ENCODE results near the gene HSF4.

The HSF4 gene

DNA sequence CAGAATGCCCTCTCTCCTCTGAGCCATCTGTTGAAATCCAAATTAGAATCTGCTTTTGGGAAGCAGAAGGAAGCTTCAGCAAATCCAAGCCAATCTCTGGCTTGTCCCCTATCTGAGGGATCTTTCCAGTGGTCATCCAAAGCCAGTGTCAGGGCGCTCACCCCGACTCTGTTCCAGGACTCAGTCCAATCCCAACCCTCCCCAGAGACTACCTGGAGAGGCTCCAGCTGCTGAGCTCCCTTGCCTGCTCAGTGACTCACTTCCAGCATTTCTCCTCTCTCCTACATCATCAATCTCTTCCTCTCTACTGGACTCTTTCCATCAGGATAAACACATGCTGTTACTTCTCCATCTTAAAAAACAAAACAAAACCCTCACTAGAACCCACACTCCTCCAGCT is 16.8 kb downstream of the HSF4 start:
- peak overlapping the region; percentile 74 for H3K4me3 ChIP-seq (ENCODE audit: low read depth, low read length)
- DNase-seq (ENCODE audit: low read depth), result peak; percentile 81

- DNase-seq (ENCODE audit: low read depth), result no peak
- H3K4me3 ChIP-seq (ENCODE audit: low read depth, low read length), result peak overlapping the region; percentile 74
Observed at GRCh38 chr16:67182288-67182687, 17.7 kb downstream of the HSF4 start.

GRCh38 chr16:67183284-67183626 is 18.7 kb downstream of the HSF4 start:
- DNase-seq (ENCODE audit: low read depth), result no peak
- H3K4me3 ChIP-seq (ENCODE audit: low read depth, low read length), result peak overlapping the region; percentile 74

- DNase-seq (ENCODE audit: low read depth), result peak; percentile 95
- peak within 1 kb of the TSS; percentile 74 for H3K4me3 ChIP-seq (ENCODE audit: low read depth, low read length)
Observed at GRCh38 chr16:67183627-67184452, 19.3 kb downstream of the HSF4 start, which contains the start of gene MATCAP1. Gene MATCAP1 (minus strand): TSS chr16:67183963. CDS start chr16:67180610, 3,353 bp downstream.

GRCh38 chr16:67184453-67184994 is 20.0 kb downstream of the HSF4 start:
- DNase-seq (ENCODE audit: low read depth), result no peak
- H3K4me3 ChIP-seq (ENCODE audit: low read depth, low read length), result peak overlapping the region; percentile 74

GRCh38 chr16:67184995-67185650 is 20.6 kb downstream of the HSF4 start:
- DNase-seq (ENCODE audit: low read depth), result peak; percentile 71
- H3K4me3 ChIP-seq (ENCODE audit: low read depth, low read length), result peak overlapping the region; percentile 74

DNA sequence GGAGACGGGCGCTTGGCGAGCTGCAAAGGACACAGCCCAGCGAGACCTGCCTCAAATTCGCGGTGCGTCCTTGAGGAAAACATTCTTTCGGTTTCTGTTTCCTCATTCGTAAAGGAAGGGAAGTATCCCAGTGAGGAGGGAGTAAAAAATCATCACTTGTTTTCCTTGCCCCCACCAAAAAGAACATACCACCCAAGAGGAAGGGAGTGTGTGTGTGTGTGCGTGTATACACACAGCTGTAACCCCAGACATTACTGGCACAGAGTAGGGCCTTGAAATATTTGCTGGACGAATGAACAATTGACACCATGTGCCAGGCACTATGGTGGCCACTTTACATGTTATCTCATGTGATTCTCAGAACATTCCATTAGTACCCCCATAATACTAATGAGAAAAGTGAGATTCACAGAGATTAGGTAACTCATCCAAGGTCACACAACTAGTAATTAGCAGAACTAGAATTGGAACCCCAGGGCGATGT is 21.1 kb downstream of the HSF4 start:
- DNase-seq (ENCODE audit: low read depth), result no peak
- peak overlapping the region; percentile 17 for H3K4me3 ChIP-seq (ENCODE audit: low read depth, low read length)

DNA sequence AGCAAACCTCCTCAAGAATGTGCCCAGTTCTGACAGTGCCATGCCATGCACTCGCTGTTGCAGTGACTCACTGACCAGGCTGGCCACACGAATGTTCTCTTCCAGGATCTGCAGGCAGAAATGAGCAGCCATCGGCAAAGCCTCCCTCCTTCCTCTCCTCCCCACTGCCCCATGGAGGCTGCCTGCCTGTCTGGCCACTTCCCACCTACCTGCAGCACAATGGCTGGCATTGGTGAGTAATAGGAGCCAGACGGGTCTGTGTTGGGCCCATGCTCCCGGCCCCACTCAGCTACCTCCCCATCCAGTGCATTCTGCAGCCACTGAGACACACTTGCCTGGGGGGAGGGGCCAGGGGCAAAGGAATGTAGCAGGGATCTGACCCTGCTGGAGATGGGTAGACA is 22.0 kb downstream of the HSF4 start:
- no peak overlapping the region for H3K4me3 ChIP-seq (ENCODE audit: low read depth, low read length)
- no peak for DNase-seq (ENCODE audit: low read depth)

GRCh38 chr16:67187175-67187890 is 22.8 kb downstream of the HSF4 start:
- DNase-seq (ENCODE audit: low read depth), result no peak
- H3K4me3 ChIP-seq (ENCODE audit: low read depth, low read length), result no peak overlapping the region

DNA sequence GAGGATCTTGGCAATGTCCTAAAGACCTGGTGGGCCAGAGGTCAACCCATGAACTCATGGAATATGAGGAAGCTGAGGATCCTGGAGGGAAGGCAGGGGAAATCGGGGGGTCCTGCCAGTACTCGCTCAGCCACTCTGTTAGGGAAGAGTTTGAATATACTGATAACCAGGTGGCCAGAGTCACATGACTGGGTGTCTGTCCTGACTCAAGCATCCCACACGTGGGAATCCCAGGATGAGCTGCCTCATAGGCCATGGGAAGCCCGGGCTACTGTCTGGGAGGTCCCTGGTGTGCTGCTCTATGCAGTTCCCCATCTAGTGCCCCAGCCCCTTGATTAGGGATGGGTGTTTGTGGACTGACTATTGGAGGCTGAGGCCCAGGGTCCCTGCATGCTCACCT is 23.8 kb downstream of the HSF4 start:
- H3K4me3 ChIP-seq (ENCODE audit: low read depth, low read length), result no peak overlapping the region
- no peak for DNase-seq (ENCODE audit: low read depth)

DNA sequence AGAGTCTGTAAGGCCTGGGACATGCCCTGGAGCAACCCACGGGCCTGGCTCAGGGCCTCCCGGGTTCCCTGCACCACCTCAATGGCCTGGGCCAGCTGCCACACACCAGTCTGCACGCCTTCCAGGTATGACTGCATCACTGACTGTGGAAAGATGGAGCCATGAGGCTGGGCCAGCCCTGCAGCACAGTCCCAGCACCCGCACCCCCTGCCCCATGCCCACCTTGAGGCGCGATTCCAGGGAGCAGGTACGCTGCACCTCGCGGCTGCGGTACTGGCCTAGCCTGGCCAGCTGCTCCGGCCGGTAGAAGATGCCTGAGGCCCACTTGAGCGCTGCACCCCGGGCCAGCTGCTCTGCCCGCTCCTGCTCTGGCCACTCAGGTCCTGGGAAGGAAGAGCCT is 24.3 kb downstream of the HSF4 start:
- H3K4me3 ChIP-seq (ENCODE audit: low read depth, low read length), result no peak overlapping the region
- DNase-seq (ENCODE audit: low read depth), result no peak

DNA sequence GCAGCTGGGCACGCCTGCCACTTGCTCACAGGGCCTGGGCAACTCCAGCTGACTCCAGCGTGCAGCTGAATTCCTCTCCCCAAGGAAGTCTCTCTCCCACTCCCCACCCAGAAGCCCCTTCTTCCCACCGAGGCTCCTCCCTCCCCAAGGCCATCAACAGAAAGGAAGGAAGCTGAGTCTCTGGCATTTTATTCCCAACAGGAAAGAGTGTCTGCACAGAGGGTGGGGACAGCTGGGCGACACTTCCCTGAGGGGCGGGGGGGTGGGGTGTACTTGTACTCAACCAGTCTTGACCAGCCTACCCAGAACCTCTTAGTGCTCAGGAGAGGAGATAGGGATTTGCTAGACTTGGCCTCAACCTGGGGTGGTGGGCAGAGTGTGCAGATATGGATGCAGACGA is 25.5 kb downstream of the HSF4 start, which contains the start of gene EXOC3L1:
Gene EXOC3L1, minus strand, starts transcription at position 96 of the 400 bp plus-strand sequence. CDS start 460 bp downstream, outside the sequence.
- H3K4me3 ChIP-seq (ENCODE audit: low read depth, low read length), result no peak within 1 kb of the TSS
- no peak for DNase-seq (ENCODE audit: low read depth)

DNA sequence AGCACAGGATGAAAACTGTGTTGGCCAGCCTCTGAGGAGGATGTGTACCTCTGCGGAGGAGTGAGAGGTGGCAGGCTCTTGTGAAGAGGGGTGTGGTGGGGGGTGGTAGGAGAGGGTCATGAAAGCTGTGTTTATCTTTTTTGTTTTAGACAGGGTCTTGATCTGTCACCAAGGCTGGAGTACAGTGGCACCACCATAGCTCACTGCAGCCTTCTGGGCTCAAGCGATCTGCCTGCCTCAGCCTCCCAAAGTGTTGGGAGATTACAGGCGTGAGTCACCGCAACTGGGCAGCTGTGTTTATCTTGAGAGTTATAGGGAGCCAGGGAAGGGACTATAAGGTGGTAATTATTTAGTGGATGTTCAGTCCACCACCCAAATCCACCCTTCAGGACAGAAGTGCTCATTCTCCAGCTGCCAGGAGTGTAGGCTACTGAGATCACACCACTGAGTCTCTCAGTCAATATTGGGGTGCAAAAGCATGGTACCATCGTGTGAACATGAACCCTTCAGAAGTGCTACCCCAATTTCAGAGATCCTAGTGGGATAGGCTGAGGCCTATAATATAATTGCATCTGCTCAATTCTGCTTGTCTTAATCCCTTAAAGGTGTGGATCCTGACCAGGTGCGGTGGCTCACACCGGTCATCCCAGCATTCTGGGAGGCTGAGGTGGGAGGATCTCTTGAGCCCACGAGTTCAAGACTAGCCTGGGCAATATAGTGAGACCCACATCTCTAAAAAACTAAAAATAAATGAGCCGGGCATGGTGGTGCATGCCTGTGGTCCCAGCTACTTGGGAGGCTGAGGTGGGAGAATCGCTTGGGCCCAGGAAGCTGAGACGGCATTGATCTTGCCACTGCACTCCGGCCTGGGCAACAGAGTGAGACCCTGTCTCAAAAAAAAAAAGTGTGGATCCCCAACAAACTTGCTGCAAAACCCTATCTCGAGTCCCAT is 26.2 kb downstream of the HSF4 start:
- H3K4me3 ChIP-seq (ENCODE audit: low read depth, low read length), result no peak overlapping the region
- DNase-seq (ENCODE audit: low read depth), result no peak

GRCh38 chr16:67191411-67191994 is 27.0 kb downstream of the HSF4 start:
- DNase-seq (ENCODE audit: low read depth), result no peak
- H3K4me3 ChIP-seq (ENCODE audit: low read depth, low read length), result peak overlapping the region; percentile 99

DNA sequence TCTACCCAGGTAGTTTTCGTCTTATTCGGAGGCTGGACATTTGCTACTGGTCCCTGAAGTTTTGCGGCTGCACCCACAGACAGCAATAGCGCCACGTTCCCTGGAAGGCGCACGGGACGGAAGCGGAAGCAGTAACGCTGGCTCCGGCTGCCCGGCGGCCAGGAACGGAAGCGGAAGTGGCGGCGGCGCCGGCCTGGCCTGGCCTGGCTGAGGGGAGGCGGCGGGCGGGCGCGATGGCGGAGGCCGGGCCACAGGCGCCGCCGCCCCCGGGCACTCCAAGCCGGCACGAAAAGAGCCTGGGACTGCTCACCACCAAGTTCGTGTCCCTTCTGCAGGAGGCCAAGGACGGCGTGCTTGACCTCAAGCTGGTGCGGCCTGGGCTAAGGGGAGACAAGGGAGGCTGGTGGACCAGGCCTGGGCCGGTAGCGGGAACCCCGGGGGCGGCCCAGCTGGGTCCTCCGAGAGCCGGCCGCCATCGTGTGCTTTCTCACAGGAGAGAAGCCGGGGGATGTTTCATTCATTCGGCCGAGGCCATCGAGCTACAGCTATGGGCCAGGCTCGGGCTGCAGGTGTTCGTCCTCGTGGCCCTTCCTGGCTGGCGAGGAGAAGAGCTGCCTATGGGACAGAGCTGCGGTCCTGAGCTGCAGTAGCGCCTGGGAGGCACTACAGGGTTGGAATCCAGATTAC is 27.6 kb downstream of the HSF4 start, which contains the start of gene E2F4:
Gene E2F4, plus strand, starts transcription at position 161 of the 687 bp plus-strand sequence. Its CDS starts 73 bp downstream, at position 234.
- H3K4me3 ChIP-seq (ENCODE audit: low read depth, low read length), result peak within 1 kb of the TSS; percentile 99
- DNase-seq (ENCODE audit: low read depth), result no peak

DNA sequence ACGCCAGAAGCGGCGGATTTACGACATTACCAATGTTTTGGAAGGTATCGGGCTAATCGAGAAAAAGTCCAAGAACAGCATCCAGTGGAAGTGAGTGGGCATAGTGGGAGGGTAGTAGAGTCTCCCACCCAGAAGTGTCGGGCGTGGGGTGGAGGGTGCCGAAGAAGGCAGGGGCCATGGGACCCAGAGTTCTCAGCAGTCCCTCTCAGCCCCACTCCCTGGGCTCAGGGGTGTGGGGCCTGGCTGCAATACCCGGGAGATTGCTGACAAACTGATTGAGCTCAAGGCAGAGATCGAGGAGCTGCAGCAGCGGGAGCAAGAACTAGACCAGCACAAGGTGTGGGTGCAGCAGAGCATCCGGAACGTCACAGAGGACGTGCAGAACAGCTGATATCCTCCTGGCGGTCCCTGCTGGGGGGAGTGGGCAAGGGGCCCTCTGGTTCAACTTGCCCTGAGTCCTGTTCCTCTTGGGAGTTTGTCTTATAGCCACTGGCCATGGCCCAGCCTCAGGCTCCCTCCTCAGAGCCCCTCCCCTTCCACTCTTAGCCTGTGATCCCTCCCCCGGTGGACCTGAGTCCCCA is 28.3 kb downstream of the HSF4 start:
- DNase-seq (ENCODE audit: low read depth), result no peak

GRCh38 chr16:67193536-67193935 is 29.0 kb downstream of the HSF4 start:
- DNase-seq (ENCODE audit: low read depth), result no peak

More for the DNA sequence above, 28.3 kb downstream of the HSF4 start:
- H3K4me3 ChIP-seq (ENCODE audit: low read depth, low read length), result peak overlapping the region; percentile 99

More at GRCh38 chr16:67193536-67193935, 29.0 kb downstream of the HSF4 start:
- H3K4me3 ChIP-seq (ENCODE audit: low read depth, low read length), result peak overlapping the region; percentile 99

Data from skeletal muscle cell (primary cell).